ENCODE measurements around the gene SLC35F1. TPM values are rescaled to one million over a fixed set of nuclear protein-coding genes. Genes with fewer than 3 reads are reported as not detected.

Gene SLC35F1
- total RNA-seq, 3 donors from 2014 or later, result 0.23 to 6.1 (median 0.29) TPM

DNA sequence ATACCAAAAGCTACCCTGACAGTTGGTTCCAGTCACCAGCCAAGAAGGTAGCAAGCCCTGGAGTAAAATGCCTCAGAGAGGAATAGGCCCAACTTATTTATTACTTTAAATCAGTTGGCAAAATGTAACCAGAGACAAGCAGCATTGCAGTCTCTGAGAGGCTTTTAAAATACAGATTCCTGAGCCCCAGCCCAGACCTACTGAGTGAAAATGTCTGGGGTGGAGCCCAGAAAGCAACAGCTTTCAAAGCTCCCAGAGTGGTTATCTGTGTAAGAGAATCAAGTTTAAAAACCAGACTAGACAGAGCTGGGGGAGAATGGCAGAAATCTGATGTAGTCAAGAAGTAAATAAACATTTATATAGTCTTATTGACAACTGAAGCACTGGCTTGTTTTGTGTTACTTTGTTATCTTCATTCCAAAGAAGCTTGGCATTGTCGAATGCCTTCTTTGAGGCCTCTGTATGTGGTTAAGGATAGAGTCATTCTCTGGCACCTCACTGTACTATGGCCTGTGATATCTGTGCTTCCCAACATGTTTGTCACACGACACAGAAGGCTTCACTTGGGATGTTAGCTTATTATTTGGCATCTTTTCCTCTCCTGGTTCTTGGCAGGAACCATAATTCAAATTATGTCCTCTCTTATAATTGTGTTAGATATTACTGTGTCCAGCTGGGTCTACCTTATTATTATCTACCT lies 313.5 kb downstream of the SLC35F1 start:
- Histone ChIP-seq H3K4me3 (no peak overlapping the region), H3K4me1 (ENCODE audit: low read depth) (no peaks in the 10 kb centered on the region), H3K36me3 (ENCODE audit: low read depth) (no peaks in the 10 kb centered on the region), H3K9me3 (no peaks in the 10 kb centered on the region)
- intact Hi-C loops (cut with DNase I, micrococcal nuclease), result no loop called here
- DNase-seq (no peak), ATAC-seq (no peak)
- TF ChIP-seq, protein P1, sequence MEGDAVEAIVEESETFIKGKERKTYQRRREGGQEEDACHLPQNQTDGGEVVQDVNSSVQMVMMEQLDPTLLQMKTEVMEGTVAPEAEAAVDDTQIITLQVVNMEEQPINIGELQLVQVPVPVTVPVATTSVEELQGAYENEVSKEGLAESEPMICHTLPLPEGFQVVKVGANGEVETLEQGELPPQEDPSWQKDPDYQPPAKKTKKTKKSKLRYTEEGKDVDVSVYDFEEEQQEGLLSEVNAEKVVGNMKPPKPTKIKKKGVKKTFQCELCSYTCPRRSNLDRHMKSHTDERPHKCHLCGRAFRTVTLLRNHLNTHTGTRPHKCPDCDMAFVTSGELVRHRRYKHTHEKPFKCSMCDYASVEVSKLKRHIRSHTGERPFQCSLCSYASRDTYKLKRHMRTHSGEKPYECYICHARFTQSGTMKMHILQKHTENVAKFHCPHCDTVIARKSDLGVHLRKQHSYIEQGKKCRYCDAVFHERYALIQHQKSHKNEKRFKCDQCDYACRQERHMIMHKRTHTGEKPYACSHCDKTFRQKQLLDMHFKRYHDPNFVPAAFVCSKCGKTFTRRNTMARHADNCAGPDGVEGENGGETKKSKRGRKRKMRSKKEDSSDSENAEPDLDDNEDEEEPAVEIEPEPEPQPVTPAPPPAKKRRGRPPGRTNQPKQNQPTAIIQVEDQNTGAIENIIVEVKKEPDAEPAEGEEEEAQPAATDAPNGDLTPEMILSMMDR (IDR thresholded peaks at IDR 0.05), result no peak

DNA sequence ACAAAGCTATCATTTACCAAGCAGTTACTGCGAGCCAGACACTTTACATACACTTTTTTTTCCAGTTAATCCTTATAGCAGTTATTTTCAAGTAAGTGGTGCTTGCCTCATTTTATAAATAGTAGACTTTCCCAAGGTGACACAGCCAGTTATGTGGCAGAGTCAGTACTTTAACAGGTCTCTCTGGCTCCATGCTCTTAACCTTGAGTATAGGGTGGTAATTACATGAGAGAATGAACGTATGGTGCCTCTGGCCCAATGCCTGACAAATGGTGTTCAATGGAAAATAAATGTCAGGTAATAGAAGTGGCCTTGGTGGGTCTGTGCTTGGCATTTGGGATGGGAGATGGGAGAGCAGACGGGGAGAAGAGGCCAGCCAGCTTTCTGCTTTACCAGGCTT lies 316.3 kb downstream of the SLC35F1 start:
- TF ChIP-seq, protein P1 (IDR thresholded peaks at IDR 0.05), result no peak
- intact Hi-C loops (cut with DNase I, micrococcal nuclease), result no loop called here
- Histone ChIP-seq H3K36me3 (ENCODE audit: low read depth) (no peaks in the 10 kb centered on the region), H3K4me3 (no peak overlapping the region), H3K9me3 (no peaks in the 10 kb centered on the region), H3K4me1 (ENCODE audit: low read depth) (no peaks in the 10 kb centered on the region)
- ATAC-seq, result no peak
- no peak for DNase-seq

DNA sequence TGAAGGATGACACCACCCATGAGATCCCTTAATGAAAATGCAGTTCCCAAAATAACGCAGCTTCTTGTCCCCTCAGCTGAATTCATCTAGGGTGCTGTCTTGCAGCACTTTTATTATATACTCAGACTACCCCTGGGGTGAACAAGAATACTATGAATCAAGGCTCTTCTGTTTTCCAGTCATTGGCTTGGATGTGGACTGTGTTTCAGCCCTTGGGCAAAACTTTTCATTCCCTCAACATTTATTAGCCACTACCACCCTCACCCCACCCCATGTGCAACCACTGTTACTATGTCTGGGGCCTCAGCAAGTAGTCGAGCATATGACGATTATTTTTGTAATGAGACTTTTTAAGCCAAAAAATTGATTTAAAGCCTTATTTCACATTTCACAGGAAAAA lies 321.8 kb downstream of the SLC35F1 start:
- Histone ChIP-seq H3K4me3 (no peak overlapping the region), H3K4me1 (ENCODE audit: low read depth) (no peaks in the 10 kb centered on the region), H3K9me3 (no peaks in the 10 kb centered on the region), H3K36me3 (ENCODE audit: low read depth) (no peaks in the 10 kb centered on the region)
- TF ChIP-seq, protein P1 (IDR thresholded peaks at IDR 0.05), result no peak
- DNase-seq (no peak), ATAC-seq (no peak)
- intact Hi-C loops (cut with DNase I, micrococcal nuclease), result no loop called here

DNA sequence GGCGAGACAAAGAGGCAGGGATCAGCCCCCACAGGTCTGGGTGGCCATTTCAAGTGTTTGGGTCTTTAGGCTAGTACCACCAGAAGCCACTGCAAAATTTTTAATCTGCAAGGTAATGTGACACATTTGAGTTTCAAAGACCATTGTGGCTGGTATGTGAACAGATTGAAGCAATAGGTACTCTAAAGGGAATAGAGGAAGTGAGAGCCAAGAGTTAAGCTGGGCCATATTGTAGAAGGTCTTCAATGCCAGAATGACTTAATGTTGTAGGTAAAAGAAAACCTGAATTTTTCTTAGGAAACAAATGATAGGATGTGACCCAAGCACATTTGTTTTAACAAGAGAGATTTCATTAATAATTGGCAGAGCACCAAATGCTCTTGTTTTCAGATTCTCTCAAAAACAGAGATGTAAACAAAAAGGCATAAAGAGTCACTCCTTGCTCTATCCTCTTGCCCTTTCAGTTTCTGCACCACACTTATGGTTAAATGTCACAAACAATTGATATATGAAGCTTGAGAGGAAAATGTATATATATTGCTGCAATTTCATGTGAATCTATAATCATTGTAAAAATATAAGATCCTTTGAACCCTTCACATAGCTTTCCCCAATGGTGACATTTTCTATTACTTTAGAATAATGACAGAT lies 333.9 kb downstream of the SLC35F1 start:
- no peaks in the 10 kb centered on the region for H3K9me3 ChIP-seq
- DNase-seq, result no peak

DNA sequence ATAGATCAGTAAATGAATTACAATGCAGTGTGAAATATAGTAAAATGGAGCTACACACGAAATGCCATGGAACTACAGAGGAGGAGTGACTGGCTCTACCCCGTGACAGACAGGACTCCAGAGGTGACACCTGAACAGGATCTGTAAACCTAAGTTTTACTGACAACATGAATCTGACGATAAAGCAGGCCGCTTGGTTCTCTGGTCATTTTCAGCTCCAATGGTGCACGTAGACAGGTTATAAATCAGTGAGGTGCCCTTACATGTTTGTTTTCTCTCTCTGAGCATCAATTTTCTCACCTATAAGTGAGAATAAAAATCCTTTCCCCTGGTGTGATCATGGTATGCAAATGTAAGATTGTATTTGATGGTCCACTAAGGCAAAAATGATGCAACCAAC lies 339.3 kb downstream of the SLC35F1 start:
- DNase-seq (no peak), ATAC-seq (no peak)
- TF ChIP-seq, protein P1 (IDR thresholded peaks at IDR 0.05), result no peak
- Histone ChIP-seq H3K4me3 (no peak overlapping the region), H3K9me3 (no peaks in the 10 kb centered on the region), H3K4me1 (ENCODE audit: low read depth) (no peaks in the 10 kb centered on the region), H3K36me3 (ENCODE audit: low read depth) (no peaks in the 10 kb centered on the region)
- intact Hi-C loops (cut with DNase I, micrococcal nuclease), result no loop called here

More for the DNA sequence above, 333.9 kb downstream of the SLC35F1 start:
- ATAC-seq, result no peak
- intact Hi-C loops (cut with DNase I, micrococcal nuclease), result no loop called here
- Histone ChIP-seq H3K4me1 (ENCODE audit: low read depth) (no peaks in the 10 kb centered on the region), H3K36me3 (ENCODE audit: low read depth) (no peaks in the 10 kb centered on the region), H3K4me3 (no peak overlapping the region)
- TF ChIP-seq, protein P1 (IDR thresholded peaks at IDR 0.05), result no peak
